H1 (cell line): ENCODE measurements around the gene FLVCR2. TPM values are rescaled to one million over a fixed set of nuclear protein-coding genes. Genes with fewer than 3 reads are reported as not detected.

Experiments used
- CTCF ChIA-PET: fragments of 300-600 bp; sonication (Branson Sonifier 250); formaldehyde crosslinking; loops from one replicate; lab custom pipeline; 2021; ENCODE audit not compliant: partially characterized antibody; lab: Charles Lee
- POLR2A ChIA-PET: fragments of 300-600 bp; sonication (Branson Sonifier 250); formaldehyde crosslinking; loops from one replicate; lab custom pipeline; 2021; ENCODE audit warnings: inconsistent platforms; ENCODE audit not compliant: partially characterized antibody; lab: Charles Lee
- DNase-seq, 2 experiments: peaks; one replicate each; pipeline versions ENCODE4 v3.0.0 to v3.0.0-alpha.2; 2010 to 2022; ENCODE audit warnings: low spot score in 2 of 2, low read depth in 1 of 2, mixed read lengths in 1 of 2
- FAIRE-seq: peaks from 2 replicates; lab custom pipeline; 2011; peaks lifted over from hg19 to GRCh38; lab: Jason Lieb, UNC
- H2AFZ ChIP-seq: 2 replicates; pipeline ENCODE4 v1.8.1; 2012; ENCODE audit warnings: low read length, inconsistent platforms
- H2AK5ac ChIP-seq: 2 replicates; pipeline ENCODE4 v1.6.1; 2013; ENCODE audit warnings: low read depth, low read length
- H2BK120ac ChIP-seq: replicated peaks from 2 replicates; pipeline ENCODE3; 2013; ENCODE audit warnings: low read depth, low read length, inconsistent platforms
- H2BK12ac ChIP-seq: 2 replicates; pipeline ENCODE4 v1.6.1; 2013; ENCODE audit warnings: low read depth, low read length
- H2BK15ac ChIP-seq: 2 replicates; pipeline ENCODE4 v1.6.1; 2013; ENCODE audit warnings: low read length
- H2BK20ac ChIP-seq: 2 replicates; pipeline ENCODE4 v1.6.1; 2013; ENCODE audit warnings: low read length
- H2BK5ac ChIP-seq: 2 replicates; pipeline ENCODE4 v1.6.1; 2013; ENCODE audit warnings: low read depth, low read length
- H3K14ac ChIP-seq: 2 replicates; pipeline ENCODE4 v1.6.1; 2013; ENCODE audit warnings: inconsistent platforms; ENCODE audit not compliant: insufficient read length
- H3K18ac ChIP-seq: 2 replicates; pipeline ENCODE4 v1.6.1; 2013; ENCODE audit warnings: low read length; ENCODE audit errors: extremely low read depth
- H3K23ac ChIP-seq: 2 replicates; pipeline ENCODE4 v1.6.1; 2013; ENCODE audit warnings: inconsistent platforms; ENCODE audit not compliant: insufficient read length
- H3K23me2 ChIP-seq: 2 replicates; pipeline ENCODE4 v1.6.1; 2013; ENCODE audit warnings: low read depth, low read length
- H3K27ac ChIP-seq: 2 replicates; pipeline ENCODE4 v1.6.1; 2011; ENCODE audit warnings: low read depth, low read length, inconsistent platforms
- H3K27me3 ChIP-seq, 4 experiments: replicated peaks in 1 of 4; 1 replicate in 1 of 4; 2 replicates in 3 of 4; pipeline versions ENCODE4 v1.6.1 to v1.8.1; 2011 to 2013; ENCODE audit warnings: low read length in 3 of 4, mild to moderate bottlenecking in 3 of 4, inconsistent platforms in 2 of 4, mixed read lengths in 2 of 4, moderate library complexity in 1 of 4; ENCODE audit not compliant: control insufficient read depth in 3 of 4, insufficient read depth in 3 of 4; ENCODE audit errors: extremely low read depth in 1 of 4
- H3K36me3 ChIP-seq, 4 experiments: 2 replicates each; pipeline versions ENCODE4 v1.6.1 to v1.8.1; 2011 to 2013; ENCODE audit warnings: mild to moderate bottlenecking in 4 of 4, low read length in 3 of 4, moderate library complexity in 2 of 4, control low read depth in 1 of 4, inconsistent platforms in 1 of 4; ENCODE audit not compliant: insufficient read depth in 4 of 4, control insufficient read depth in 2 of 4
- H3K4ac ChIP-seq: replicated peaks from 2 replicates; pipeline ENCODE3; 2013; ENCODE audit warnings: low read length, low read depth, mixed read lengths, inconsistent platforms; ENCODE audit not compliant: insufficient read length
- H3K4me1 ChIP-seq, 4 experiments: replicated peaks in 1 of 4; 1 replicate in 1 of 4; 2 replicates in 3 of 4; pipeline versions ENCODE4 v1.6.1 to v1.8.1; 2011 to 2013; ENCODE audit warnings: low read length in 3 of 4, inconsistent platforms in 2 of 4, mixed read lengths in 1 of 4; ENCODE audit not compliant: insufficient read depth in 4 of 4, control insufficient read depth in 3 of 4
- H3K4me2 ChIP-seq, 2 experiments: 2 replicates each; pipeline versions ENCODE4 v1.6.1 to v1.8.1; 2011 to 2013; ENCODE audit warnings: low read depth in 2 of 2, low read length in 2 of 2, control low read depth in 1 of 2, inconsistent platforms in 1 of 2, mild to moderate bottlenecking in 1 of 2; ENCODE audit not compliant: insufficient read depth in 1 of 2
- H3K4me3 ChIP-seq, 4 experiments: fragments of 200-600, 300-600 bp in 1 of 4; sonication (generic), shearing (Covaris generic), sonication (Bioruptor Twin) in 1 of 4; 2 replicates each; pipeline versions ENCODE4 v1.5.1 to v1.8.1; 2011 to 2016; ENCODE audit warnings: low read length in 4 of 4, low read depth in 3 of 4, control low read depth in 2 of 4, inconsistent platforms in 2 of 4, mild to moderate bottlenecking in 2 of 4, mixed read lengths in 1 of 4, moderate library complexity in 1 of 4; ENCODE audit not compliant: insufficient read depth in 2 of 4; ENCODE audit errors: extremely low read depth in 1 of 4
- H3K56ac ChIP-seq: replicated peaks from 2 replicates; pipeline ENCODE3; 2013; ENCODE audit warnings: low read depth, mild to moderate bottlenecking, mixed read lengths, low read length, inconsistent platforms; ENCODE audit not compliant: insufficient read length
- H3K79me1 ChIP-seq: 2 replicates; pipeline ENCODE4 v1.6.1; 2013; ENCODE audit warnings: low read depth, low read length, control low read depth
- H3K79me2 ChIP-seq, 2 experiments: 2 replicates each; pipeline versions ENCODE4 v1.6.1 to v1.8.1; 2012 to 2013; ENCODE audit warnings: low read length in 2 of 2, mild to moderate bottlenecking in 2 of 2, inconsistent platforms in 1 of 2; ENCODE audit not compliant: insufficient read depth in 2 of 2, control insufficient read depth in 1 of 2
- H3K9ac ChIP-seq, 4 experiments: replicated peaks in 1 of 4; 1 replicate in 1 of 4; 2 replicates in 3 of 4; pipeline versions ENCODE4 v1.6.1 to v1.8.1; 2011 to 2013; ENCODE audit warnings: low read depth in 3 of 4, low read length in 3 of 4, control low read depth in 2 of 4, mild to moderate bottlenecking in 2 of 4, moderate library complexity in 2 of 4, inconsistent platforms in 1 of 4; ENCODE audit errors: extremely low read depth in 1 of 4
- H3K9me3 ChIP-seq, 2 experiments: 2 replicates each; pipeline versions ENCODE4 v1.6.1 to v1.8.1; 2012 to 2013; ENCODE audit warnings: mild to moderate bottlenecking in 2 of 2, moderate library complexity in 2 of 2, control low read depth in 1 of 2, inconsistent platforms in 1 of 2, low read depth in 1 of 2, low read length in 1 of 2, mixed read lengths in 1 of 2; ENCODE audit not compliant: insufficient read depth in 2 of 2
- H4K20me1 ChIP-seq, 2 experiments: replicated peaks in 1 of 2; 2 replicates each; pipeline versions ENCODE3 to v1.8.1; 2011 to 2013; ENCODE audit warnings: inconsistent platforms in 2 of 2, low read length in 2 of 2, mild to moderate bottlenecking in 1 of 2; ENCODE audit not compliant: insufficient read depth in 2 of 2, control insufficient read depth in 1 of 2
- H4K5ac ChIP-seq: 2 replicates; pipeline ENCODE4 v1.6.1; 2013; ENCODE audit warnings: low read length, low read depth, mixed read lengths, inconsistent platforms; ENCODE audit not compliant: insufficient read length
- H4K8ac ChIP-seq: 2 replicates; pipeline ENCODE4 v1.8.0; 2013; ENCODE audit warnings: mild to moderate bottlenecking, moderate library complexity, low read length, inconsistent platforms; ENCODE audit not compliant: insufficient read depth; ENCODE audit errors: extremely low read depth
- H4K91ac ChIP-seq: replicated peaks from 2 replicates; pipeline ENCODE3; 2013; ENCODE audit warnings: low read length, mixed read lengths, inconsistent platforms; ENCODE audit not compliant: insufficient read length
- ATF2 ChIP-seq: IDR thresholded peaks from 2 replicates; pipeline ENCODE4 v1.6.1; 2012; ENCODE audit warnings: low read length, inconsistent platforms
- CEBPB ChIP-seq: IDR thresholded peaks from 2 replicates; pipeline ENCODE4 v1.6.1; 2012; ENCODE audit warnings: low read depth, low read length
- HDAC6 ChIP-seq: IDR thresholded peaks from one replicate; pipeline ENCODE4 v1.7.1; 2012; ENCODE audit warnings: low read depth, mild to moderate bottlenecking, inconsistent platforms, low read length, moderate library complexity
- WGBS, 2 experiments: shearing (Covaris generic) in 1 of 2; methylation state at CpG; one replicate each; pipeline versions ENCODE4 v1.1.6 to v1.1.7; 2013 to 2015; ENCODE audit warnings: low lambda C conversion rate in 2 of 2, mixed read lengths in 2 of 2, inconsistent platforms in 1 of 2, low coverage in 1 of 2, missing lambda C conversion rate in 1 of 2; ENCODE audit not compliant: insufficient replicate concordance in 2 of 2, insufficient coverage in 1 of 2, insufficient read length in 1 of 2; ENCODE audit errors: extremely low coverage in 1 of 2, missing lambda C conversion rate in 1 of 2; 5-methylcytosine and 5-hydroxymethylcytosine counted together
- polyA plus RNA-seq, 7 experiments: library from polyadenylated mRNA; depleted of rRNA in 3 of 7; stranded (reverse) in 5 of 7; unstranded in 2 of 7; fragments of >200 nt in 5 of 7; fragments of 200-250 nt in 2 of 7; gene quantifications; 1 replicate in 5 of 7; 2 replicates in 1 of 7; 4 replicates in 1 of 7; pipeline versions ENCODE4 v1.2.1 to v1.2.3, GENCODE V29; 2011 to 2013; ENCODE audit warnings: missing spikeins in 2 of 7, mixed read lengths in 2 of 7
- total RNA-seq: library from RNA; stranded (reverse); fragmentation: NEBNext Ultra II Directional; extraction: Animal tissue kit (Norgen Biotek cat#: 25700); gene quantifications from 2 replicates; pipeline ENCODE4 v1.2.1, GENCODE V29; 2021

FLVCR2 gene
- total and polyA plus RNA-seq, 2 of the 8 experiments (the other 6 are each of a cell fraction or from before 2014, with no cell fraction given): 7.1 to 8.2 TPM

GRCh38 chr14:75566321-75566720, 12.1 kb upstream of the FLVCR2 start:
- Histone ChIP-seq H2BK12ac (no peak overlapping the region), H3K23ac (no peak overlapping the region), H3K79me1 (no peaks in the 10 kb centered on the region; the same call in 1 of the 2 replicates), H4K8ac (no peak overlapping the region), H3K4me3 (no peak overlapping the region), H2BK120ac (no peak overlapping the region), H2AK5ac (no peak overlapping the region), H3K27me3 (peaks cover 0 to 2% (median 0%) of the 10 kb centered on the region in 4 experiments; a peak in 1 of 7 replicates), H3K18ac (no peak overlapping the region), H3K9me3 (no peaks in the 10 kb centered on the region), H3K4ac (no peak overlapping the region), H2AFZ (no peak overlapping the region), H3K79me2 (no peaks in the 10 kb centered on the region), H2BK20ac (no peak overlapping the region), H3K56ac (no peak overlapping the region), H4K91ac (no peak overlapping the region), H3K27ac (no peak overlapping the region), H3K23me2 (peaks cover 3% of the 10 kb centered on the region; the same call in 1 of the 2 replicates), H3K14ac (no peak overlapping the region), H4K5ac (no peak overlapping the region), H3K36me3 (no peaks in the 10 kb centered on the region), H3K4me2 (no peak overlapping the region), H3K9ac (no peak overlapping the region), H4K20me1 (no peaks in the 10 kb centered on the region), H2BK15ac (no peak overlapping the region), H3K4me1 (0 out of 7 replicates have a peak, but pooled peaks cover 0 to 5% (median 0%) of the 10 kb centered on the region in 4 experiments), H2BK5ac (no peak overlapping the region)
- 95% methylated on average over 4 of the region's 4 CpGs; no CpG with 5 or more reads in 1 of the 2 experiments for WGBS, 2 experiments
- ChIA-PET POLR2A (no interaction called here), CTCF (interaction anchor here (0.9 to 19.5 kb wide), 4 partner anchors 11 to 478 kb away, joined by 3 to 348 read pairs (median 4); partner anchors contain the start of genes ERG28 and TTLL5)
- TF ChIP-seq CEBPB (no peak), ATF2 (no peak), HDAC6 (no peak)
- no peak for DNase-seq
- FAIRE-seq: no peak
